ENCODE data around the gene WDSUB1.

WDSUB1 gene

DNA sequence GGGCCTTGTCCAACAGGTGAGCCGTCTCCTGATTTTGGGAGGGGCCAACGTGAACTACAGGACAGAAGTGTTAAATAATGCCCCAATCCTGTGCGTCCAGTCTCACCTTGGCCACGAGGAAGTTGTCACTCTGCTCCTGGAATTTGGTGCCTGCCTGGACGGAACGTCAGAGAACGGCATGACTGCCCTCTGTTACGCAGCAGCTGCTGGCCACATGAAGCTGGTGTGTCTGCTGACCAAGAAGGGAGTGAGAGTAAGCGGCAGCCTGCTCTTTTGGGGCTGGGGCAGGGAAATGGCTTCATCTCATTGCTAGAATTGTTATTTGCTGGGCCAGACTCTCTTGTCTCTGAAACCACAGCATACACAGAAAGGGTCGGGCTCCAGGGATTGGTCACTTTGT is 92.3 kb downstream of the WDSUB1 start:
- no peak for DNase-seq

- DNase-seq, result no peak
Observed at GRCh38 chr2:159193791-159194190, 92.7 kb downstream of the WDSUB1 start.

GRCh38 chr2:159192371-159192918 is 94.1 kb downstream of the WDSUB1 start:
- DNase-seq, result no peak

- no peak for DNase-seq
Observed at GRCh38 chr2:159188449-159188848, 98.1 kb downstream of the WDSUB1 start.

GRCh38 chr2:159187106-159187505 is 99.4 kb downstream of the WDSUB1 start:
- DNase-seq, result no peak

DNA sequence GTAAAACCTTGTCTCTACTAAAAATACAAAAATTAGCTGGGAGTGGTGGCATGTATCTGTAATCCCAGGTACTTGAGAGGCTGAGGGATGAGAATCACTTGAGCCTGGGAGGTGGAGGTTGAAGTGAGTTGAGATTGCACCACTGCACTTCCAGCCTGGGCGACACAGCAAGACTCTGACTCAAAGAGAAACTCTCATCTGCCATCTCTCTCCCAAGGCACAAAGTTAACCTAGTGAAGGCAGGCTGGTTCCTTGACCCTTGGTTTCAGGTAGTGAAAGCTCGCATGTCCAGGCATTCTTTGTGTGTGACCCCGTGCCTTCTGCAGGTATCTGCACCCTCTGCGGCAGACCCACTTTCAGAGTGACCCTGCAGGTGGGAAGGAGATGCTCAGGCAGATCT is 100.0 kb downstream of the WDSUB1 start:
- DNase-seq, result no peak

Measured in stimulated activated CD4-positive, alpha-beta T cell treated with anti-CD3 and anti-CD28 coated beads, Interleukin-2, amount 100 ng/mL, for 48 hours (primary cell).